Caco-2 (cell line): ENCODE data around the gene CACNA2D1. TPM values are rescaled to one million over a fixed set of nuclear protein-coding genes. Genes with fewer than 3 reads are reported as not detected.

Experiments used
- BruUV-seq: library from RNA; stranded (reverse); fragments of 400-500 nt; replicated peaks from 2 replicates; lab custom pipeline; 2021; lab: Mats Ljungman, UMichigan
- CTCF ChIA-PET: fragments of 300-600 bp; sonication (Branson Sonifier 250); formaldehyde crosslinking; loops from one replicate; lab custom pipeline; 2022; ENCODE audit warnings: antibody characterized with exemption; lab: Charles Lee
- POLR2A ChIA-PET: fragments of 300-600 bp; sonication (Branson Sonifier 250); formaldehyde crosslinking; loops from one replicate; lab custom pipeline; 2022; ENCODE audit warnings: antibody characterized with exemption; lab: Charles Lee
- DNase-seq, 2 experiments: peaks; one replicate each; pipeline versions ENCODE4 v3.0.0 to v3.0.0-alpha.2; 2020 to 2022
- H3K27me3 ChIP-seq: replicated peaks from 2 replicates; pipeline ENCODE4 v1.6.0; 2011; ENCODE audit warnings: low read length; ENCODE audit not compliant: control insufficient read depth, insufficient read depth
- H3K36me3 ChIP-seq: 2 replicates; pipeline ENCODE4 v1.5.1; 2011; ENCODE audit warnings: low read length; ENCODE audit not compliant: control insufficient read depth, insufficient read depth
- H3K4me1 ChIP-seq: fragments of 250-450 bp; sonication (Bioruptor Pico); 2 replicates; pipeline ENCODE4 v1.5.1; 2020; ENCODE audit warnings: mild to moderate bottlenecking
- H3K4me3 ChIP-seq: 2 replicates; pipeline ENCODE4 v1.5.1; 2011; ENCODE audit warnings: low read depth, mild to moderate bottlenecking, control low read depth, low read length
- H3K9me3 ChIP-seq: fragments of 250-450 bp; sonication (Bioruptor Pico); 2 replicates; pipeline ENCODE4 v1.5.1; 2020; ENCODE audit warnings: mild to moderate bottlenecking, moderate library complexity
- H3K27ac Mint-ChIP-seq: one replicate; pipeline ENCODE4 v1.8.0; 2022; ENCODE audit warnings: mixed read lengths; ENCODE audit not compliant: unreplicated experiment
- H3K27me3 Mint-ChIP-seq: one replicate; pipeline ENCODE4 v1.8.0; 2022; ENCODE audit warnings: mixed read lengths; ENCODE audit not compliant: insufficient read depth, unreplicated experiment
- H3K36me3 Mint-ChIP-seq: one replicate; pipeline ENCODE4 v1.8.0; 2022; ENCODE audit warnings: mild to moderate bottlenecking, mixed read lengths; ENCODE audit not compliant: insufficient read depth, unreplicated experiment
- H3K4me1 Mint-ChIP-seq: one replicate; pipeline ENCODE4 v1.8.0; 2022; ENCODE audit warnings: low read depth, mixed read lengths; ENCODE audit not compliant: unreplicated experiment
- H3K4me3 Mint-ChIP-seq: one replicate; pipeline ENCODE4 v1.8.0; 2022; ENCODE audit warnings: mild to moderate bottlenecking, moderate library complexity, mixed read lengths; ENCODE audit not compliant: unreplicated experiment
- H3K9me3 Mint-ChIP-seq: one replicate; pipeline ENCODE4 v1.8.0; 2022; ENCODE audit warnings: mixed read lengths; ENCODE audit not compliant: unreplicated experiment
- CTCF ChIP-seq, 2 experiments: fragments of 200-600 bp in 1 of 2; IDR thresholded peaks; 1 replicate in 1 of 2; 2 replicates in 1 of 2; pipeline versions ENCODE4 v1.5.1 to v1.8.0; 2011 to 2022; ENCODE audit warnings: antibody characterized with exemption in 1 of 2, control low read depth in 1 of 2, inconsistent platforms in 1 of 2, low read depth in 1 of 2, low read length in 1 of 2, mild to moderate bottlenecking in 1 of 2, moderate library complexity in 1 of 2; ENCODE audit not compliant: insufficient read depth in 1 of 2, severe bottlenecking in 1 of 2, unreplicated experiment in 1 of 2
- intact Hi-C: fragments of 100-400 bp; cut with micrococcal nuclease; formaldehyde crosslinking; loops from one replicate; pipeline ENCODE4 v1.10.0; 2022; ENCODE audit not compliant: unreplicated experiment
- total RNA-seq: library from RNA; stranded (reverse); gene quantifications from 2 replicates; pipeline ENCODE4 v1.2.3, GENCODE V29; 2022

Gene CACNA2D1
- total RNA-seq, 1 experiment from 2014 or later = not detected

GRCh38 chr7:82273886-82274285 is 169.7 kb downstream of the CACNA2D1 start:
- Histone ChIP-seq H3K27me3 (no peaks in the 10 kb centered on the region), H3K4me3 (no peak overlapping the region), H3K9me3 (no peaks in the 10 kb centered on the region), H3K4me1 (no peaks in the 10 kb centered on the region), H3K36me3 (no peaks in the 10 kb centered on the region)
- POLR2A ChIA-PET = no interaction called here
- H3K36me3 Mint-ChIP-seq = no peaks in the 10 kb centered on the region
- no peaks in the 10 kb centered on the region for H3K9me3 Mint-ChIP-seq
- no peaks in the 10 kb centered on the region for H3K4me1 Mint-ChIP-seq
- H3K4me3 Mint-ChIP-seq = no peak overlapping the region
- H3K27ac Mint-ChIP-seq = no peak overlapping the region
- CTCF ChIA-PET = no interaction called here
- H3K27me3 Mint-ChIP-seq = peaks cover 9% of the 10 kb centered on the region
- BruUV-seq = no TSS peak
- DNase-seq = no peak
- no peak for TF ChIP-seq CTCF (IDR thresholded peaks at IDR 0.05; ENCODE audit: insufficient read depth in 1 of 2, low read depth in 1 of 2, low read length in 1 of 2, severe bottlenecking in 1 of 2, unreplicated experiment in 1 of 2)
- intact Hi-C loops = no loop called here

DNA sequence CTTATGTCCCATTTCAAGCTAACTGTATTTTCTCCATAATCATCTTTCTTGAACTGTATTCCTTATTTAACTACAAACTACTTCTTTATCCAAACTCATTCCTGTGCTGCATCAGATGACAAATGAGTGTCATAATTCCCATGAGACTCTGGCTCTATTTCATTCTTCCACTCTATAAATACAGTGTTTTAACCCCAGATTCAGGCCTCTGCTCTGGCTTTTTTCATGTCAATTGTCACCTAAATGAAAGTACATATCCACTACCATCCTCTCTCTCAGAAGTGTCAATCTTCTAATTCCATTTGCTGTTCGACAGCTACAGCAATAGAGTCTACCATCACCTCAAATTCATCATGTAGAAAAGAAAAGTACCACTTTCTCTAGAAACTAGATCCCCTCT is 172.7 kb downstream of the CACNA2D1 start:
- H3K4me3 ChIP-seq = no peak overlapping the region
- intact Hi-C loops = no loop called here
- no peaks in the 10 kb centered on the region for H3K4me1 ChIP-seq
- H3K36me3 Mint-ChIP-seq = no peaks in the 10 kb centered on the region
- no peak overlapping the region for H3K27ac Mint-ChIP-seq
- CTCF ChIA-PET = no interaction called here
- H3K4me1 Mint-ChIP-seq = no peaks in the 10 kb centered on the region
- POLR2A ChIA-PET = no interaction called here
- no peak for TF ChIP-seq CTCF (IDR thresholded peaks at IDR 0.05; ENCODE audit: insufficient read depth in 1 of 2, low read depth in 1 of 2, low read length in 1 of 2, severe bottlenecking in 1 of 2, unreplicated experiment in 1 of 2)
- H3K9me3 Mint-ChIP-seq = no peaks in the 10 kb centered on the region
- H3K4me3 Mint-ChIP-seq = no peak overlapping the region
- no peaks in the 10 kb centered on the region for H3K27me3 ChIP-seq
- peaks cover 9% of the 10 kb centered on the region for H3K27me3 Mint-ChIP-seq
- no peaks in the 10 kb centered on the region for H3K9me3 ChIP-seq
- H3K36me3 ChIP-seq = no peaks in the 10 kb centered on the region
- BruUV-seq = no TSS peak
- DNase-seq = no peak

DNA sequence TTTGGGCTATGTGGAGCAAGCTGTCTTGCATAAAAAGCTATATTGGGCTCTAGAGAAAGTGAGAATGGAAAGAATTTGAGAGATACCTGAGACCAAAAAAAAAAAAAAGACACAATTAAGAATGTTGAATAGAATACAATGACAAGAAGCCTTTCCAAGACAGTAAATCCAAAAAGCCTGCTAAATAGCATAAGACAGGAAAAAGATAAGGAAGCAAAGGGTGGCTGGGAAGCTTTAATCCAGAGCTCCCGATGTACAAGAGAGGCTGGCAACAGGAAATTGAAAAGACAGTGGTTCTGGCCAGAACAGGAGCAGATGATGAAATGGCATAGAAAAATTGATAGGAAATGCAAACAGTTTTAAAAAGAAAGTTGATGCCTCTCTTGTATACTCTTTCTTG is 174.9 kb downstream of the CACNA2D1 start:
- Histone ChIP-seq H3K27me3 (no peaks in the 10 kb centered on the region), H3K4me3 (no peak overlapping the region), H3K9me3 (no peaks in the 10 kb centered on the region), H3K36me3 (no peaks in the 10 kb centered on the region), H3K4me1 (no peaks in the 10 kb centered on the region)
- intact Hi-C loops = no loop called here
- no peak overlapping the region for H3K4me3 Mint-ChIP-seq
- CTCF ChIA-PET = no interaction called here
- POLR2A ChIA-PET = no interaction called here
- H3K27ac Mint-ChIP-seq = no peak overlapping the region
- H3K36me3 Mint-ChIP-seq = no peaks in the 10 kb centered on the region
- no peaks in the 10 kb centered on the region for H3K9me3 Mint-ChIP-seq
- no TSS peak for BruUV-seq
- no peak for TF ChIP-seq CTCF (IDR thresholded peaks at IDR 0.05; ENCODE audit: insufficient read depth in 1 of 2, low read depth in 1 of 2, low read length in 1 of 2, severe bottlenecking in 1 of 2, unreplicated experiment in 1 of 2)
- no peaks in the 10 kb centered on the region for H3K4me1 Mint-ChIP-seq
- peaks cover 6% of the 10 kb centered on the region for H3K27me3 Mint-ChIP-seq
- no peak for DNase-seq
